ENCODE data around the gene GSK3A. TPM values are rescaled to one million over a fixed set of nuclear protein-coding genes. Genes with fewer than 3 reads are reported as not detected.
A peak's percentile ranks its signal among the peaks of the same experiment; 100 is the strongest.

Gene GSK3A
- polyA plus RNA-seq, 3 donors = 67.9 to 72.6 (median 69.1) TPM

DNA sequence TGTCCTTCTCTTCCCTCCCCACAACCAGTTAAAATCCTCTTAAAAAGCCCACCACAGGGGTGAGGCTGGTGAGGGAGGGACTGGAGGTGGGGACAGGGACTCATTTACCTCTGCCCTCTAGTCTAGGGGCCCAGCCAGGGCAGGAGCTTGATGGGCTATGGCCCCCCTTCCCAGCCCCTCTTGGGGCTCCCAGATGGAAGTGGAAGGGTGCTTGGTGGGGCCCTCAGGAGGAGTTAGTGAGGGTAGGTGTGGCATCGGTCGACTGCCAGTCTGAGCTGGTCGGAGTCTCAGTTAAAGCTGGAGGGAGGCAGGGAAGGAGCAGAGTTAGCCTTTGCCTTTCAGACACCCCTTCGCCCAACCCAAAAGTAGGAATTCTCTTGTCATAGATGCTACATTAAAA lies 11.8 kb downstream of the GSK3A start:
- no peak for DNase-seq (ENCODE audit: low read depth in 3 of 3, low spot score in 2 of 3)

- no peak for DNase-seq (ENCODE audit: low read depth in 3 of 3, low spot score in 2 of 3)
Observed at GRCh38 chr19:42229855-42230351, 12.5 kb downstream of the GSK3A start.

GRCh38 chr19:42229301-42229854 lies 13.0 kb downstream of the GSK3A start:
- no peak for DNase-seq (ENCODE audit: low read depth in 3 of 3, low spot score in 2 of 3)

DNA sequence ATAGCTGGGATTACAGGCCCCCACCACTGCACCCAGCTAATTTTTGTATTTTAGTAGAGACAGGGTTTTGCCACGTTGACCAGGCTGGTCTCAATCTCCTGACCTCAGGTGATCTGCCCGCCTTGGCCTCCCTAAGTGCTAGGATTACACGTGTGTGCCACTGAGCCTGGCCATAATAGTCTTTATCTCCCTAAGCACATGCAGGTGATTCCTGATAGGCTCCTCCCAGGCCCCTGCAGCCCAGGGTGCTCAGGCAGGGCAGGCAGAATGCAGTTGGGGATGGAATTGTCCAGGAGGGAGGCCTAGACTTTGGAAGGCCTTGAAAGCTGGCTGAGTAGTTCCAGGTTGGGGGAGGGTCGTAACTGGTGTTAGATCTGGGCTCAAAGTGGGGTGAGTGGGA lies 13.8 kb downstream of the GSK3A start:
- DNase-seq (ENCODE audit: low read depth in 3 of 3, low spot score in 2 of 3) = no peak

GRCh38 chr19:42226886-42227285 lies 15.5 kb downstream of the GSK3A start:
- DNase-seq (ENCODE audit: low read depth in 3 of 3, low spot score in 2 of 3) = no peak

GRCh38 chr19:42225718-42226292 lies 16.6 kb downstream of the GSK3A start:
- DNase-seq (ENCODE audit: low read depth in 3 of 3, low spot score in 2 of 3) = no peak

GRCh38 chr19:42224940-42225717 lies 17.3 kb downstream of the GSK3A start:
- no peak for DNase-seq (ENCODE audit: low read depth in 3 of 3, low spot score in 2 of 3)

- no peak for DNase-seq (ENCODE audit: low read depth in 3 of 3, low spot score in 2 of 3)
Observed at GRCh38 chr19:42220751-42221097, 21.7 kb downstream of the GSK3A start.

DNA sequence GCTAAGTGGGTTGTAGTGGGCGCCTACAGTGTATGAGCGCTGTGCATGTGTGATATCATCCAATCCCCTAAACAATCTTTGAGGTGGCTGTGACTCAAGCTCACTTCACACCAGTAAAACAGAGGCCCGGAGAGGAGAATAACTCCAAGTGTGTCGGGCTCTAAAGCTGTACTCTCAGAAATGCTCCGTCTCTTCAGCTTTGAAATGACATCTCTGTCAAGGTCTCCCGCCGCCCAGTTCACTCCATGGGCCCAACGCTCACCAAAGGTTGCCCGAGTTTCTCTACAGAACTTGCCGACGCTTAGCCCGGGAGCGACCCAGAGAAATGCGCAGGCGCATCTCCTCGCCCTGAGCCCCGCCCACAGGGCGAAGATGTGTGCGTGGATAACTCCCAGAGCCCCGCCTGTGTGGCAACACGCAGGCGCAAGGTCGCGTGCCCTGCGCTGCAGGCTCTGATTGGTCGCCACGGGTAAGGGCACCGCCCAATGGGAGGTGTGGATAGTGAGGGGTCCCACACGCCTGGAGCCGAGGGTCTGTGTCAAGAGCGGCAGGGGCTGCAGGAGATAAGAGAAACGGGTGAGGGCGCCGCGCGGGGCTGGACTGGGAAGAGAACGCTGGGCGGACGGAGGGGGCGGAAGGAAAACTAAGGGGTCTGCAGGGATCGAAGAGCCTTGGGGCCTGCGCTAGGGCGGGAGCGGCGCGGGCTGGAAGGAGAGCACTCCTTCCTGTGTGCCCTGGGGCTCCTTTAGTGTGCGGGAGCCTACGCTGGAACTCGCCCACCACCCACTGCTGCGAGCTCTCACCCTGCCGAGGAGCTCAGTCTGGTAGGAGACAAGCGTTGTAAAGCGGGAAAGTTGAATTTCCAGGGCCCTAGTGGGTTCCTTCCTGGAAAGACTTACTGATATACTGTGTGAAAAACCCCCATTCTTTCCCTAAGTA lies 22.3 kb downstream of the GSK3A start, which contains the start of gene ZNF526:
Gene ZNF526, plus strand, starts transcription at position 501 of the 939 bp plus-strand sequence. CDS start 4,092 bp downstream, outside the sequence.
- DNase-seq (ENCODE audit: low read depth in 3 of 3, low spot score in 2 of 3) = peak; percentile 89 to 95 (median 94)

DNA sequence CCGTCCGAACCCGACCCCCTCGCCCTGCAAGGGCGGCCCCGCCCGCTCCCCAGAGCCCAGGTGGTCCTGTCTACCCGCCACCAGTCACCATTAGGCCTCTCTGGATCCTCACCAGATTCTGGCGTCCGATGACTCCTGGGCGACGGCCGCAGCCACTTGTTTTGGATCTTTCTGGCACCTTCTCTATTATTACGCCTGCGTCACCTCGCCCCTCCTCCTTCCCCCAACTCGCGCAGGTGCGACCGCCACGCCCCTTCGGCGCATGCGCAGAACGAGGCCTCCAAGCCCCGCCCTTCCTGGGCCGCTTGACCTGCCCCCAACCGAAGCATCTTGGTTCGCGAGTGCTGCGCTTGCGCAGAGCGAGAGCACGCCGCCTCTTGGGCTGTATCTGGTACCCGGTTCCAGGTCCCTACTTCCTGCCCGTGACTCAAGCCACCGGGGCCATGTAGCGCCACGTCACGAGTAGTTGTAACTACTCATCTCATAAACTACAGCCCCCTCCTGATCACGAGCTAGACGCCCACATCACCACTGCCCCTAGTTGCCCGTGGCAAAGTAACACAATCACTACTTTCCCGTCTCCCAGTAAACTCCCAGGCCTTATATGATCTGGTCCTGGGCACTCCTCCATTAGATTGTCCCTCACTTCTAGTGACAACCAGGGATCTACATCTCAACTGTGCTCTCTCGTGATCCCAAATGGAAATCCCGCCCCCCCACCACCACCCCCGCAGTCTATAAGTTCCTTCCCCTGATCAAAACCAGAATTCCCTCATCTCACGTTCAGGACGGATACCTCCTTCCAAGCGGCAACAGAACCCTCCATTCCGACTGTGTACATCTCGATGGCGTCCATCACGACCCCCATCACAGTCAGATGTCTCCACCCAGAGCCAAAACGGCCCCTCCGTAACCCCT lies 24.6 kb downstream of the GSK3A start, which contains the start of gene DEDD2:
Gene DEDD2, minus strand, starts transcription at position 158 of the 918 bp plus-strand sequence. CDS start 670 bp downstream, outside the sequence.
- peak; percentile 88 to 92 (median 88) for DNase-seq (ENCODE audit: low read depth in 3 of 3, low spot score in 2 of 3)

- DNase-seq (ENCODE audit: low read depth in 3 of 3, low spot score in 2 of 3) = no peak
Observed at GRCh38 chr19:42216653-42217519, 25.5 kb downstream of the GSK3A start.

DNA sequence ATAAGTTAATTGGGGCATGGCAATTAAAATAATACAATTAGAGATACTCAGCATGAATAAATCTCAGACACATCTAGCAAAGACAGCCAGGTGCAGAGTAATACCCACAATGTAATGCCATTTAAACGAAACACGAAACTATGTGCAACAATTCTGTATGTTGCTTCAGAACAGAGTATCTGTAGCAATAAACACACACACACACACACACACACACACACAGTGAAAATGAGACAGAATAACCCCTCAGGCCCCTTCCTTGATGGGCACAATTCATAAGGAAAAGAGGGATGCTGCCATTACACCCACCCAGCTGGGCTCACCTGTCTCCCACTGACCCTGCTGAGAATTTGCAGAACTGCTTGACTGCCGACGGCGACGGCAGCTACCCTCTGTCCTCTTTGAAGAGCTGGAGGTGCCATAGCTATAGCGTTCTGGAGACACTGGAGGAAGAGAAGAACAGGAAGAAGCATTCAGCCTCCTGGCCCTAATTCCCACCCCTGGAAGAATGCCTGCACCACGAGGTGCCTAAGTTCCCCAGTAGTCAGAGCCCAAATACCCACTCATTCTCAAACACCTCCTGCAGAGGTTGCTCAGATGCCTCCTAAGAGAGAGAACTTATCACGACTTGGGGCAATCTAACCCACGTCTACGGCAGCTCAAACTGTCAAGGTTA lies 27.5 kb downstream of the GSK3A start:
- DNase-seq (ENCODE audit: low read depth in 3 of 3, low spot score in 2 of 3) = no peak

DNA sequence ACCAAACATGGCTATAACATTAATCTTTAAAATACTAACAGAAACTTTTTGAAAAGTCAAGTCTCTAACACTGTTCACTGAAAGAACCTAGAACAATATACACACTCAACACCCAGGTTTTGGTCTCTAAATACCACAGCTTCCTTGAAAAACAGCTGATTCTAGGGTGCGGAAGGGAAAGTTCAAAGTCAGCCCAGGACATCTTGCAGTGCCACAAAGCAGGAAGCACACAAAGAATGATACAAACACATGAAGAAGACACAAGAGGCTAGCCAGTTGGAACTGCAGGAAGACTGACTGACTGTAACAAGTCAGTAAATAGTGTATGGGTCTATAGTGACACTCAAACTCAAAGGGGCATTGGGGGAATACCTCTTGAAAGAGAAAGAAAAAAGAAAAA lies 29.5 kb downstream of the GSK3A start:
- DNase-seq (ENCODE audit: low read depth in 3 of 3, low spot score in 2 of 3) = no peak

GRCh38 chr19:42208612-42209011 lies 33.8 kb downstream of the GSK3A start:
- no peak for DNase-seq (ENCODE audit: low read depth in 3 of 3, low spot score in 2 of 3)

DNA sequence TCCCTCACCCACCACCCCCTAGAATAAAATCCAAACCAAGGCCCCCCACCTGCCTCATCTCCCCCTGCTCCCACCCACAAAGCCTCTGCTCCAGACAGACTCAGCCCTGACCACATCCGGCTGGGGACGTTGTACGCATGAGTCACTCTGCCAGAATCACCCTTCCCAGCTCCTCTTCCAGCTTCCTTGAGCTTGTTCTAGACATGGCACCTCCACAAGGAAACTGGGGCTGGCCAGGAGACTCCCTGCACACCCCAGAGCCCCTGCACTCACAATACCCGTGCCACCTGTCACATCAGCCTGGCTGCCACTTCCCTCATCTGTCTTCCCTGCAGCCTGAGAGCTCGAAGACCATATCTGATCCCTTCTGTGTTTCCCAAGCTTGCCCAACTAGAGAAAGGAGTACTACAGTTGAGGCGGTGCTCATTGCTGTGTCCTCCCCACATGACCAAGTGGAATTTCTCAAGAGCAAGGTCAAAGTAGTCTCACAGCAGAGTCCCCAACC lies 34.6 kb downstream of the GSK3A start:
- DNase-seq (ENCODE audit: low read depth in 3 of 3, low spot score in 2 of 3) = no peak

DNA sequence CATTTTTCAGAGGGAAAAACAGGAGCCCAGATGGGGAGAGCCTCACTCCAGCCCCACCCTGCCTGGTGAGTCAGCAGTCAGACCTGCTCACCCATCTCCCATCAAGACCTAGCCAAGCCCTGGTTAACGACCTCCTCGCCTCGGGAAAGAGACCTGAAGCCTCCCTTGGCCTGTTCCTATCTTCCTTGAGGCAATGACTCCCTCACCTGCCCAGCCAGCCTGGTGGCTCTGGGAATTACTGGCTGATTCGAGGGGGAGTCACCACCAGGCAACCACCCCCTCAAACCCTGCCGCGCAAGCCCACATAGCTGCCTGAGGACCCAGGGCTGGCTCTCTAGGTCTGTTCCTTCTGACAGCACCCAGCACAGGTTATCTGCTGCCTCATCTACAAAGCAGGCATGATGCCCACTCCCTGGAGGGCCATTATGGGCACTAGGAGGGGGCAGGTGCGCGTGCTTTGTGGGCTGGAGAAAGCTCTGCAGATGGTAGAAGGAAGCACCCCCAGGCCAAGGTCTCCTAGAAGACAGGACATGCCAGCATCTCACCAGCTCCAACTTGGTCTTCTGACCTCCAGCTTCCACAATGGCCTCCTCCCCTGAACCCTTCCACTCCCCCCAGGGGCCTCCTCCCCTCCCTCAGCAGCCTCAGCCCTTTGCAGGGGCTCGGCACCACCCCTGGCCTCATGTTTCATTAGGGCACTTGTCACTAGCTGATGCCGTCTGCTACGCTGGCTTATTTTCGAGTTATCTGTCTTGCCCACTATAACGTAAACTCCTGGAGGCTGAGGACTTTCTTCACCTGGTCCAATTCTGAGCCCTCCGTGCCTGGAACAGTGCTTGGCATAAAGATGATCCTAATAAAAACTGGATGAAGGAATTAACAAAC lies 35.3 kb downstream of the GSK3A start:
- DNase-seq (ENCODE audit: low read depth in 3 of 3, low spot score in 2 of 3) = no peak

GRCh38 chr19:42204664-42205063 lies 37.7 kb downstream of the GSK3A start:
- DNase-seq (ENCODE audit: low read depth in 3 of 3, low spot score in 2 of 3) = no peak

All from right renal cortex interstitium (tissue), 3 donors.